DMS53 (cell line): Measurements from ENCODE around the gene FOXS1.
"Not testable (repeated sequence)": the region's sequence is repeated elsewhere in the genome, so short reads cannot be mapped to it uniquely, and the experiment has no call there.

ENCODE experiments used
- DNase-seq: peaks from one replicate; lab custom pipeline; 2025; lab: John Stamatoyannopoulos, UW

The FOXS1 gene

DNA sequence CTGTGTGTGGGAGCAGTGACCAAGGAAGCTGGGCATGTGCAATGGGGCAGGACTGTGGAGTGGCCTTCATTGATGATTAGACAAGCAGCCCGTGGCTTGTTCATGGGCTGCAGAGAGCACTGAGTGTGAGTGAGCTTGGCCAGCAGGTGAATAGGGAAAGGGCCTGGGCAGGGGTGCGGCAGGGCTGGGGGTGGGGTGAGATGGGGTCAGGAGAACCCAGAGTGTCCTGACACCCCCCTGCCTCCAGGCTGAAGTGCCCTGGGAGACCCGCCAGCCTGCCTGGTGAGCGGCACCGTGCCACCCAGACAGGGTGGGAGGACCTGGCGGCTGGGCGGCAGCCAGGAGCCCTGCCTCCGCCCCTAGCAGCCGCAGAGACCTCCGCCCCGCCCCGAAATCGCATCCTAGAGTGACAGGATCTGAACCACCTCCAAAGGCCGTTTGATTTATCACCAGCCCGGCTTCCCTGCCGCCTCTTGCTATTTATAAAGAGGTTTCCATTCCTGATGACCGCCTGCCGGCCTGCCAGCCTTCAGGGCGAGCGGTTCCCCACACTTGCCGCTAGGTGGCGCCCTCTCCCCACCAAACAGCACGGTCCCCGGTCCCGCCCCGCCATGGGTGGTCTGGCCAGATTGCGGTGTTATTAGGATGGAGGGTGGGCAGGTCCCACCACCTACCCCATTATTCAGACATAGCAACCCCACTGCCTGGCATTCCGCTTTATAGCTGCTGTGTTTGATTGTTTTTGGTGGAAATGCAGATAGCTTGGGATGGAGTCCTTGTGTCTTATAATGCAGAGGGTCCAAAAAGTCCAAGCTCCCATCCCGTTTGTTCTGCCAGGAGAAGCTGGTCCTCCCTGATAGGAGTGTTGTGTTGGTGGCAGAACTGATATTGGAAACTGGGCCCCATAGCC, 22.7 kb downstream of the FOXS1 start:
- DNase-seq = peak; percentile 87

DNA sequence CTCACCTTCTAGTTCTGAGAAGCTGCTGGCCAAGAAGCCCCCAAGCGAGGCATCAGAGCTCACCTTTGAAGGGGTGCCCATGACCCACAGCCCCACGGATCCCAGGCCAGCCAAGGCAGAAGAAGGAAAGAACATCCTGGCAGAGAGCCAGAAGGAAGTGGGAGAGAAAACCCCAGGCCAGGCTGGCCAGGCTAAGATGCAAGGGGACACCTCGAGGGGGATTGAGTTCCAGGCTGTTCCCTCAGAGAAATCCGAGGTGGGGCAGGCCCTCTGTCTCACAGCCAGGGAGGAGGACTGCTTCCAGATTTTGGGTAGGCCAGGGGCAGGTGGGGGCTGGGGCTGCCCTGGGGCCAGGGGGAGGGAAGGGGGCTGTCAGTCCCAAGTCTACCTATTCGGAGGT, 24.0 kb downstream of the FOXS1 start:
- DNase-seq = no peak

DNA sequence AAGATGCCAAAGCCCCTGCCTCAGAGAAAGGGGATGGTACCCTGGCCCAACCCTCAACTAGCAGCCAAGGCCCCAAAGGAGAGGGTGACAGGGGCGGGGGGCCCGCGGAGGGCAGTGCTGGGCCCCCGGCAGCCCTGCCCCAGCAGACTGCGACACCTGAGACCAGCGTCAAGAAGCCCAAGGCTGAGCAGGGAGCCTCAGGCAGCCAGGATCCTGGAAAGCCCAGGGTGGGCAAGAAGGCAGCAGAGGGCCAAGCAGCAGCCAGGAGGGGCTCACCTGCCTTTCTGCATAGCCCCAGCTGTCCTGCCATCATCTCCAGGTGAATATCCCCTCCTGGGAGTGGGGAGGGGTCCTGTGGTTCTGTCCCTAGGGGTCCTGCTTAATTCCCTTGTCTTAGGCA, 25.2 kb downstream of the FOXS1 start:
- DNase-seq = no peak

DNA sequence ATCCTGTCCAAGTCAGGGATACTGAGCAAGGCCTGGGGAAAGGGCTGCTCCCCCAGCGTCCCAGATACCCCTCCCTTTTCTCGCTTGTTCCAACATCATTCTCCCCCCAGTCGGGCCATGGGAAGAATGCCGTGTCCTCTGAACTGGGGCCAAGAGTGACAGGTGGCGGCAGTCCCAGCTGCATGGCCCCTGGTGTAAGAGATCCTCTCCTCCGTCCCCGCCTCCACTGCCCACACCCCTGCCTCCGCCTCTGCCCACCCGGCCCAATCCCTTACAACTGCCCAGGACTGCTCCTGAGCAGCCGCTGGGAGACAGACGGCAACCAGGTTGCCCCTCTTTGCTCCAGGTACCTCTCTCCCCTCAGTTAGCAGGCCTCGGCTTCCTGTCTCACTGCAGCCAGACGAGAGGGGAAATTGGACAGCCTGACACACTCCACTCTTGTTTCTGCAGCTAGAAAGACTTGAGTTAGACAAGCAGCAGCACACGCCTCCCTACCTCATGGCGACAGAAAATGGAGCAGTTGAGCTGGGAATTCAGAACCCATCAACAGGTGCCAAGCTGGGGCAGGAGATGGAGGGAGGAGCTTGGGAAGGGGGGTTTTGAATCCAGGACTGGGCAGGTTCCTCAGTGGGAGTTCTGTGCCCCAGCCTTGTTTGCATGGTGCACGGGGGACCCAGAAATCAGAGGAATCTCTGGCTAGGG, 26.2 kb downstream of the FOXS1 start, which contains the start of gene MYLK2:
Gene MYLK2, plus strand, starts transcription at position 274 of the 702 bp plus-strand sequence. Its CDS starts 225 bp downstream, at position 499.
- DNase-seq = no peak

DNA sequence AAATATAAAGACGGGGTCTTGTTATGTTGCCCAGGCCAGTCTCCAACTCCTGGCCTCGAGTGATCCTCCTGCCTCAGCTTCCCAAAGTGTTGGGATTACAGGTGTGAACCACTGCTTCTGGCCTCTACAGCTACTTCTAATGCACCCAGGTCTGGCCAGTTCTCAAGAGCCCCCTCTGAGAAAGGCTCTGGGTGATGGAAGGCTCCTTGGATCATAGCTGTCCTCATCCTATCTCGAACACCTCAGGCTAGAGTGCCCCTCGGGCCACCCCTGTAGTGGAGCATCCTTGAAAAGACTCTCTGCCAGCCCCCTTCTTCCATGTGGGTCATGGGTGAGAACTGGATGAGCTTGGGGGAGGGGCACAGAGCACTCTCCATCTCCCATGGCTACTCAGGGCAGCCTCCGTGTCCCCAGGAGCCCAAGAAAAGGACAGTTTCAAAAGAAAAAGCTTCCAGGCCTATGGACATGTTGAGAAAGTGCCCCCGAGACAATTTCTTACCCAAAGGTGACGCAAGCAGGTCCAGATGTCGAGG, 27.0 kb downstream of the FOXS1 start:
- no peak for DNase-seq

DNA sequence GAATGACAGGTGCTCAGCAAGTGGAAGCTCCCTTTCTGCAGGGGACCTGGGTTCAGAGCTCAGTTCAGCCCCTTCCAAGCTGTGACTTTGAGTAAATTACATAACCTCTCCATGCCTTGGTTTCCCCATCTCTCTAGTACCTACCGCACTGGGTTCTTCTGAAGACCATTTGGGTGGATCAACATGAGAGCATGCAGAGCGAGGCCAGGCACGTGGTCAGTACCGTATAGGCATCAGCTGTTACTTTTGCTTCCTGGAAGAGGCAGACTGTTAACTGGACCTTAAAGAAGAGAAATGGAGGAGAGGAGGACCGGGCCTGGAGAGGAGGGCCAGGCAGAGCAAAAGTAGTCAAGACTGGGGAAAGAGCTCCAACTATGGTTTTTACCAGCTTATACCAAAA, 27.9 kb downstream of the FOXS1 start:
- no peak for DNase-seq

DNA sequence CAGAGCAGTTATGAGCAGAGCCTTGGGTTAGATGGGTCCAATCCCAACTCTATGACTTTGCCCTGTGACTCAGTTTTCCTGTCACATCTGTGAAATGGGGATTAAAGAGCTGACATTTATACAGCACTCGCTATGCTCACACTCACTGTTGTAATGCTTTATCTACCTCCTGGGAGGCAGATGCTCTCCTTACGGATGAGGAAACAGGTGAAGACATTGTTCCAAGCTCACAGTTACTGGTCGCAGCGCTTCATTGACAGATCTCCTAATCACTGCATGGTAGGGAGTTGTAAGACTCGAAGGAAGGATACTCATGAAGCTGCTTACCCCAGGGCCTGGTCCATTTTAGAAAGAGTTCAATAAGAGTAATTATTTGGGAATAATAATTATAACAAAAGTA, 29.2 kb downstream of the FOXS1 start:
- no peak for DNase-seq

DNA sequence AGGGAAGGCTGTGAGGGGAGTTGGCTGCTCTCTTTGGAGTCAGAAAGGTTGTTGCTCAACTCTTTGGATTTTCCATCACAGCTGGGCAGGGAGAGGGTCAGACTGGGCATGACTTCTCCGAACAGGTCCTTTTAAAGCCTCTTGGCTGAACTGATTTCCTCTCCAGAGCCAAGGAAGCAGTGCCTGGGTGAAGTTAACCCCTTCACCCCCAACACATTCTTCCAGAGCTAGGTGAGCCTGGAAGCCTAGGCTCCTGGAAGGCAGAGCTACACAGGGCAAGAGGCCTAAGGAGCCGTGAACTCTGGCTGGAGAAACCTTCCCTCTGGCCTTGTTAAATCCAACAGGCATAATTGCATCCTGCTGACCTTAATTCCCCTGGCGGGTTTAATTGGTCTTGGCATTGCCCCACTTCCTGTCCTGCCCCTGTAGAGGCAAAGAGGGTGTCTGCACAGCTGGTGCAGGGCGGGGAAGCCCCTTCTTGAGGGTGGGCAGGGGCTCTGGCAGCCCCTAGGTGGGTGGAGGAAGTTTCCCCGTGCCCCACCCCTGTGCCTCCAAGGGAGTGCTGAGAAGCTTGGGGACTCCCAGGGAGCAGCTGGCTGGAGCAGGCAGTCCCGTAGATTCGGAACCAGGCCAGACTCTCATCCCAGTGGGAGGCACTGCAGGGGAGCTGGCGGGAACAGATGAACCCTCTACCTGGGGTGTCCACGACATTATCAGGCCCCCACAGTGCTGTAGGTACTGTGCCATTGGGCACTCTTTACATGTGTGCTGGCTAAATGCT, 29.8 kb downstream of the FOXS1 start:
- no peak for DNase-seq

DNA sequence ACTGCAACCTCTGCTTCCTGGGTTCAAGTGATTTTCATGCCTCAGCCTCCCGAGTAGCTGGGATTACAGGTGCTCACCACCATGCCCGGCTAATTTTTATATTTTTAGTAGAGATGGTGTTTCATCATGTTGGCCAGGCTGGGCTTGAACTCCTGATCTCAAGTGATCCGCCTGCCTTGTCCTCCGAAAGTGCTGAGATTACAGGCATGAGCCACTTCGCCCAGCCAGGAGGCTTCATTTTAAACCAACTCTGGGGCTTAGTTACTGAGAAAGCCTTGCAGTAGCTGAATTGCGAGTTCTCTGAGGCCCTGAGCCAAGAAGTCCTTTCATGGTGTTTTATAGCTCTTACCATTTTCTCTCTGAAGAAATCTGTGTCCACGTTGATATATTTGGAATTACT, 31.3 kb downstream of the FOXS1 start:
- DNase-seq = not testable (repeated sequence)

DNA sequence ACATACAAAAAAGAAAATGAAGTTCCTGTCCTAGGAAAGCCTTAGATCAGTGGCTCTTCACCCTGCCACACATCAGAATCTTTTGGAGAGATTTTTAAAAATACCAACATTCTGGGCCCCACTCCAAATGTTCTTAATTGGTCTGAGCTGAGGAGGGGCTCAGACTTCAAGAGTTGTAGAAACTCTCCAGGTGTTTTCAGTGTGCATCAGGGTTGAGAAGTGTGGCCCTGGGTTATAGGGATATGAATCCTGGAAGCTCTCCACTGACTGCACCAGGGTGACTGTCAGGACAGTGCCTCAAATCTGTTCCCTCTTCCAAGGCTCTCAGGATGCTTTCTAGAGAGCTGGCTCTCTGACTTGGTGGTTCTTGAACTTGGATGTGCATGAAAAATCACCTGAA, 31.8 kb downstream of the FOXS1 start:
- no peak for DNase-seq

DNA sequence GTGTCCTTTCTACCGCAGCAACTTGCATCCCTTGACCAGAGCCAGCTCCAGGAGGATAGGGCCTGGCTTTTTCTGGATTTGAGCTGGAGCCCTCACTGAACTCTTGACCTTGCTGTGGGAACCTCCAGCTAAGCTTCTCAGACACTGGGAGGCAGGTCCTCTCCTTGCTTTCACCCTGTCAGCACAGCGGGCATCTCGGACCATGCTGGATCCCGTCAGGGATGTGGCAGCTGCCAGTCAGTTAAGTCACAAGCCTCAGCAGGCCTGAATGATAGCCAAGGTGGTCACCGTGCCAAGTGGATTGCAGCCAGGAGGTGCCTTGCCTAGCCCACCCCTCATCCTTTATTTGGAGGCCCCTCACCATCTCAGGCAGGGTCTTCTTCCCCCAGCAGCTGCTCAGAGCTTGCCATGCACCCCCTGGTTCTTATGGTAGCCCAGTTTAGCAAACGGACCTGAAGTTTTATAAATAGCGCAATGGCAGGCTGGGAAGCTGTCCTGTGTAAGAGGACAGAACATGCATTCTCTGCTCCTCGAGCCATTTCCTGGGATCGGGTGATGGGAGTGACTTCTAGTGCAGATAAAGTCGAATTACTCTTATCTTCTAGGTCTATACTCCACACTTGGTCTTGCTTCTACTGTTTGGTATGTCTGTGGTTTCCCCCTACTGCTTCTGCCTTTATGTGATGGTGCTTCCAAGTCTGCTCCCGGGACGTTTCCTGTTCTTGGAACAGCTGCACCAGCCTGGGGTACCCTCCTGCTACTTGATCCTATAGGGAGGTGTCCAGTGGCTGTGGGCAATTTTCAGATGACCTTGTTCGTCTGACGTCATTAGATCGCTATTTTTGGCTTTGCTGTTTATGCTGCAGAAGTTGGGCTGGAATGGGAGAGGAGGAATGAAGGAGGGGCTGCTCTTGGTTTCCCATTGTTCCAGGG, 33.3 kb downstream of the FOXS1 start:
- DNase-seq = no peak

DNA sequence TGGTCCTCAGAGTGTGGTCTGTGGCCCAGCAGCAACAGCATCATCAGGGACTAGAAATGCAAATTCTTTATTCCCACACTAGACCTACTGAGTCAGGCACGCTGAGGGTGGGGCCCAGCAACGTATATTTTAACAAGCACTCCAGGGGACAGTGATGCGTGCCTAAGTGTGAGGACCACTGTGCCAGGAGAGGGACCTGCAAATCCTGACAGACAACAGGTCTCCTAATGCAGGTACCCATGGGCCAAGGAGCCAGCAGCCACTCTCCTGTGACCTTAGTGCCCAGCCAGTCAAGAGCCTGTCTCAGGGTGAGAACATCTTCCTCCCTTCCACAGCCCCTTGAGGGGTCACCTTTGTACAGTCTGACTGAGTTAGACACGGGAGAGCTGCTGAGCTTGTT, 34.2 kb downstream of the FOXS1 start:
- no peak for DNase-seq

DNA sequence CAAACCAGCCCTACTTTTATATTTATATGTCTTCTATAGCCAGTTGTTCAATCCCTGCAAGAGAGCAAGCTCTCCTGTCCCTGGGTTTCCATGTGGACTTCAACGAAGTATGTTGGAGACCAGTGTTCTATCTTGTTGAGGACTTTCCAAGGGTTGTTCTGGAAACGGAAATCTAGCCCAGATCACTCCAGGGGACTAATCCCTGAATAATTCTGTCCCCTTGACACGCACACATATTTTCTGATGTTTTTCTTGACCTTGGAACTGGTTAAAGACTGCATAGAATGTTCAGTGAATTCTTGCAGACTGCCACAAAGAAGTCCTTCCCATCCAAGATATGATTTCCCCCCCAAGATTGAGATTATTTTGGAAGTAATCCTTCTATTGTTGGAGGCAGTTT, 35.7 kb downstream of the FOXS1 start:
- DNase-seq = no peak

DNA sequence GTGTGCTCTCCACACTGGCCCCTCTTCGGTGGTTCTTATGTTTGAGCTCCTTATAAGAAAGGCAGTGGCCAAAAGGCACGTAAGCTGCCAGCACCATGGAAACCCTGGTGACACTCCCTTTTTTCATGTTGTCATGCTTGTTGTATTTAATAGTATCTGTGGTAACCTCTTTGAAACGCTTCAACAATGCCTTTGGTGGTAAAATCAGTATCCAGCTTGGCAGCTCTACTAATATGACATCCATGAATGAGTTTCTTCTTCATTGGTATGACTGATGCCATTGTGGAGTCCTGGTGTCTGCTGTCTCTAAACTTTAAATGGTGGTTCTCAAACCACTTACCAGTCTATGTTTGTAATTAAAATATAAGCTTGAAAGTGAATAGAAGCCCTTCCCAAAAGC, 36.9 kb downstream of the FOXS1 start:
- no peak for DNase-seq

DNA sequence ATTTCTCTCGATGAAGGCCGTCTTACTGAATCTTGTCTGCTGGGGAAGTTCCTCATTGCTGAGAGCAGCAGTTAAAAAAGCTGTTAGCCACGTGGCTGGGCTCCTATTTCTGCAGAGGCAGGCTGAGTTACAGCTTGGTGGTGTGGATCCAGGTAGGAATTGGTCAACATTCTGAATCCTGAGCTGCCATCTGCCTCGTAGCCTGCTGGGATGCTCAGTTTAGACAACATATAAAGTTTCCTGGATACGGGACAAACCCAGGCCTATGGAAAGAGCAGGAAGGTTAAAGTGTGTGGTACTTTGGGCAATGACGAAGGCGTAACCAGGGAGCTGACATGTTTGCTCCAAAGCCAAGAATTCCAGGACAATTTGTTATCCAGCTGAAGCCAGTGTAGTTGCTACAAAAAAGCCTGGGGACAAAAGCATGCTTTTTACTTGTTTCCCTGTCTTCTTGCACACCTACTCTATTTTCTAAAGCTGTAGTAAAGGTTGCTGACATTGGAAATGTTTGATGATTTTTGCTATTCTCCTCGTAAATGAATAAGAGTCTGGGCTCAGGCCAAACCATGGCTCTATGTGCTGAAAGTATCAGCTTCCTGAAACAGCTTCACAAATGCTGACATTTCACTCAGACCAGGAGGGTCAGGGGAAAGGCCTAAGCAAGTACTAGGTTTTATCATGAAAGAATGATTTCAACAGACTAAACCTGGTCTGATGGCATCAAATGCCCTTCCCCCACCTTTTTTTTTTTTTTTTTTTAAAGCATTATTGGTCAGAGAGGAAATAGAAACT, 38.6 kb downstream of the FOXS1 start:
- no peak for DNase-seq

DNA sequence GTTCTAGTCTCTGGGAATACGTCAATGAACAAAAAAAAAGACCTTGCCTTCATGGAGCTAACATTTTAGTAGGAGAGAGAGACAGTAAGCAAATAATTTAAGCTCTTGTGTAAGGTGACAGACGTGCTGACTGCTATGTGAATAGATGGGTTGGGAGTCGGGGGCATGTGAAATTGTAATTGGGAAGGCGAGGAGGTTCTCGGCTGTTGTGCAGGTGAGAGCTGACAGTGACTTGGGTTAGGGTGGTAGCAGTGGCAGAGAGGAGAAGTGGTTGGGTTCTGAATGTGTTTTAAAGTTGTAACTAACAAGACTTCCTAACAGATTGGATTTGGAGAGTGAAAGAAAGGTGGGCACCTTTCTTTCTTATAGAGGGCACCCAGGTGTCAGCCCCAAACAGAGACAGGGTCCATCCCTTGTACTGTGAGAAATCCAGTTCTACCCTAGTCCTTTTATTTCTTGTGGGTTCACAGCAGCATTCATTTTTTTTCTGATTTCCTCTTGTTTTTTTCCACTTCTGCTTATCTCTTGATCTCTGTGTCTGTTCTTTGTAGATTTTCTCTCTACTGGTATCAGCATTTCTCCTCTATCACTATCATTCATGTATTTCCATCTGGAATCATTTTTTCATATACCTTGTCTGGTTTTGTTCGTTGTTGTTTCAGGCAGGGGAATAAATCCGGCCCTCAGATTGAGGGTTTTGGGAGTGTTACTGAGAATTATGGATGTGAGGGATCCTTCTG, 41.7 kb downstream of the FOXS1 start:
- DNase-seq = no peak

DNA sequence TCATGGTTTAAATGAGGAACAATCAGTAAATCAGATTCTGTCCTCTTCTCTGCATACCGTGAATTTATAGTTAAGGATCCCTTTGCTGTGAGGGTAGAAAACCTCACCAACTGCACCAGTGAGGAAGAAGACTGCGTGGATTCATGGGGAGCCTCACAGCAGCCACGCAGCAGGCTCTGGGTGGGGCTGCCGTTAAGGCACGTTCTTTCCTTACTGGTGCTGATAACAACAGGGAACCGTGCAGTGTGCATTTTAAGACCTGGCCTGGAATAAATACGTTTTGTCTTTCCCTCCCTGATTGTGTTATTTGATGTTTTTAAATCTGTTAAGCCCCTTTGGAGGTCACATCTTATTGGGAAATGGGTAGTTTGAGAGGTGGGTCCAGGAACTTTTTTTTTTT, 43.9 kb downstream of the FOXS1 start:
- DNase-seq = no peak

DNA sequence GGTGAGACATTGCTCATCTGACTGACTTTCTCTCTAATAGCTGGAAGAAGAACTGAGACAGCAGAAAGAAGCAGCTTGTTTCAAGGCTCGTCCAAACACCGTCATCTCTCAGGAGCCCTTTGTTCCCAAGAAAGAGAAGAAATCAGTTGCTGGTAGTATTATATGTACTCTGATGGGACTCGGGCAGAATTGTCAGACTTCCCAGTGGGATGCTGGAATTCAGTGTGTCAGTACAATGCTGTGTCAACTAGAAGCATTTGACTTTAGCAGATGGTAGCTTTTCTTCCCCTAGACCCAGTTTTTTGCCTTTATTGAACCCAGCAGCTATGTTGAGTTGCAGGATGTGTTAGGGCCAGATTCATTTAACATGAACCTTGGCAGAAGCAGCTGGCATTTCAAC, 48.0 kb downstream of the FOXS1 start:
- DNase-seq = no peak
